ENCODE results near the gene RNFT2. TPM values are rescaled to one million over a fixed set of nuclear protein-coding genes. Genes with fewer than 3 reads are reported as not detected.
"Not testable (repeated sequence)": the region's sequence is repeated elsewhere in the genome, so short reads cannot be mapped to it uniquely, and the experiment has no call there.

Gene RNFT2
- total RNA-seq, 4 donors from 2014 or later: 0.26 to 0.38 TPM; not detected in 2

DNA sequence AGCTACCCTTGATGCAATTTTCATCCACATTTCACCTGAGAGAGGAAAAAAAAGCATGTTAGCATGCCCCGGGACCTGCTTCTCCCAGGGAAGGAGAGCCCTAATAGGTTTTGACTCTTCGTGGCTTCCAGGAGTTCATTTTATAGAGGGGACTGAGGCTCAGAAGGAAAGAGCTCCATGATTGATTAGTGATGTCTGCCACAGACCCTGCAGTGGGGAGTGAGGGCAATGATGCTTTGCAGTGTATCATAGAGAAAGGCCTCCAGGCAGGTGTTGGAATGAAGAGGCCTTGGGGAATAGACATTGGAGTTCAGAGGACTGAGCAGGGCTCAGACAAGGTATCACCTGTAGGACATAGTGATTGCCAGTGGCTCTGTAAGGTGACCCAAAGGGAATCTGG is 41.5 kb downstream of the RNFT2 start:
- H3K4me1 ChIP-seq: no peaks in the 10 kb centered on the region
- no peak overlapping the region for H3K4me3 ChIP-seq
- intact Hi-C loops (cut with DNase I): no loop called here
- no peaks in the 10 kb centered on the region for H3K36me3 ChIP-seq
- H3K27me3 ChIP-seq: no peaks in the 10 kb centered on the region
- no peak for DNase-seq
- TF ChIP-seq CTCF (IDR thresholded peaks at IDR 0.05) (no peak), POLR2A (IDR thresholded peaks at IDR 0.05) (no peak)
- no peak overlapping the region for H3K27ac ChIP-seq
- no peaks in the 10 kb centered on the region for H3K9me3 ChIP-seq
- WGBS, 2 donors: 89 to 90% methylated on average over 2 of the region's 2 CpGs

GRCh38 chr12:116780942-116781341 is 42.8 kb downstream of the RNFT2 start:
- Histone ChIP-seq H3K9me3 (no peaks in the 10 kb centered on the region), H3K36me3 (no peaks in the 10 kb centered on the region), H3K27ac (no peak overlapping the region), H3K27me3 (no peaks in the 10 kb centered on the region), H3K4me1 (no peaks in the 10 kb centered on the region), H3K4me3 (no peak overlapping the region)
- DNase-seq: no peak
- WGBS, 2 donors: 75 to 88% methylated on average over 4 of the region's 4 CpGs
- intact Hi-C loops (cut with DNase I): no loop called here
- no peak for TF ChIP-seq POLR2A (IDR thresholded peaks at IDR 0.05)
- TF ChIP-seq CTCF (IDR thresholded peaks at IDR 0.05): no peak

DNA sequence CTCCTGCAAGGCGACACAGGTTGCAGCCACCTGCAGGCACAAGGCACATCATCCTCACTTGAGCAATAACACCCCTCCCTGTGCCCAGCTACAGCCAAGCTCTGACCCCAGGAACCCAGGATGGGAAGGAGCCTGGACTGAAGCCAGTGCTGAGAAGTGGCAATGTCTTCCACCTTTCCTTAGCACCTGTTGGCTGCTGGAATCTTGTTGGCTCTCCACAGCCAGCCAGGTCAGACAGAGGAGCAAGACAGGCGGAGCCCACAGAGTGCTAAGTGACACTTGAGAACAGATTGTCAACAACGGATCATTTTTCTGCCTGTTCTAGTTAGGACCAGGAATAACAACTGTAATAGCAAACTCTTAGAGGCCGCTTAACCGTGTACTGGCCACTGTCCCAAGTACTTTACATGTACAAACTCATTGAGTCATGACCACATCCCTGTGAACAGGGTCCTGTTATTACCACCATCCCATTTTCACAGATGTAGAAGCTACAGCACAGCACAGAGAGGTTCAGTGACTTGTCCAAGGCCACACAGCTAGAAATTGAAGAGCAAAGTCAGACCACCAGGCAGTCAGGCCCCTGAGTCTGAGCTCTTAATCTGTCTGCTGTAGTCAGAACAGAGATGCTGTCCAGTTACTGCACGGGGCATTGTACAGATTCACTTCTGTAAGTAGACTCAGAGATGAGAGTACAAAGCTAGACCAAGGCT is 45.6 kb downstream of the RNFT2 start:
- no peak for DNase-seq
- TF ChIP-seq POLR2A (IDR thresholded peaks at IDR 0.05) (no peak), CTCF (IDR thresholded peaks at IDR 0.05) (no peak)
- WGBS, 2 donors: 66 to 78% methylated on average over 4 of the region's 6 CpGs

DNA sequence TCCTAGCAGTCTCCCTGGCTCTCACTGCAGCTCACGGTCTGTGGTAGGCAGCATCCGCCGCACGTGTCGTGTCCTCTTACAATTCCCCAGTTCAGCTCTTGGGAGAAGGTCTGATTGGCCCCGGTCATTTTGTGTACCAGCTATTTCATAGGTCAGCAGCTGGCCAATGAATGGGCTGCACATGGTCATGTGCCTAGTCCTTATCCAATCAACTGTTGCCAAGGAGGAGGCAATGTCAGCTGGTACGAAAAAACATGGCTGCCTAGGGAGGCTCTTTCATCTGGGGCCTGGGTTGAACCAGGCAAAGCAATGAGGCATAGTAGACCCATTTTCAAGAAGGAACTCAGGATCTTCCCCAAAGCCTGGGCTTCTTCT is 46.1 kb downstream of the RNFT2 start:
- H3K9me3 ChIP-seq: no peaks in the 10 kb centered on the region
- no peak for DNase-seq
- H3K27me3 ChIP-seq: no peaks in the 10 kb centered on the region
- no peak for TF ChIP-seq POLR2A (IDR thresholded peaks at IDR 0.05)
- TF ChIP-seq CTCF (IDR thresholded peaks at IDR 0.05): no peak
- WGBS, 2 donors: 97 to 98% methylated on average over 6 to 7 of the region's 7 CpGs
- H3K36me3 ChIP-seq: no peaks in the 10 kb centered on the region
- no peak overlapping the region for H3K4me3 ChIP-seq
- no peaks in the 10 kb centered on the region for H3K4me1 ChIP-seq
- H3K27ac ChIP-seq: no peak overlapping the region
- intact Hi-C loops (cut with DNase I): no loop called here

More for the DNA sequence above, 45.6 kb downstream of the RNFT2 start:
- intact Hi-C loops (cut with DNase I): no loop called here
- no peak overlapping the region for H3K4me3 ChIP-seq
- no peaks in the 10 kb centered on the region for H3K36me3 ChIP-seq
- H3K4me1 ChIP-seq: no peaks in the 10 kb centered on the region
- no peaks in the 10 kb centered on the region for H3K27me3 ChIP-seq
- no peak overlapping the region for H3K27ac ChIP-seq
- no peaks in the 10 kb centered on the region for H3K9me3 ChIP-seq

DNA sequence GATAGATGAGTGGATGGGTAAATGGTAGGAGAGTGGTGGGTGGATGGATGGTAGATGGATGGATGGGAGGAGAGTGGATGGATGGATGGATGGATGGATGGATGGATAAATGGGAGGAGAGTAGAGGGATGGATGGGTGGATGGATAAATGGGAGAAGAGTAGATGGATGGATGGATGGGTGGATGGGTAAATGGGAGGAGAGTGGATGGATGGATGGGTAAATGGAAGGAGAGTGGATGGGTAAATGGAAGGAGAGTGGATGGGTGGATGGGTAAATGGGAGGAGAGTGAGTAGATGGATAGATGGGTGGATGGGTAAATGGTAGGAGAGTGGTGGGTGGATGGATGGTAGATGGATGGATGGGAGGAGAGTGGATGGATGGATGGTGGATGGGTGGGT is 51.4 kb downstream of the RNFT2 start:
- H3K4me1 ChIP-seq; H3K27me3 ChIP-seq; intact Hi-C loops (cut with DNase I); H3K4me3 ChIP-seq; H3K36me3 ChIP-seq; H3K27ac ChIP-seq; DNase-seq; H3K9me3 ChIP-seq: not testable (repeated sequence)

DNA sequence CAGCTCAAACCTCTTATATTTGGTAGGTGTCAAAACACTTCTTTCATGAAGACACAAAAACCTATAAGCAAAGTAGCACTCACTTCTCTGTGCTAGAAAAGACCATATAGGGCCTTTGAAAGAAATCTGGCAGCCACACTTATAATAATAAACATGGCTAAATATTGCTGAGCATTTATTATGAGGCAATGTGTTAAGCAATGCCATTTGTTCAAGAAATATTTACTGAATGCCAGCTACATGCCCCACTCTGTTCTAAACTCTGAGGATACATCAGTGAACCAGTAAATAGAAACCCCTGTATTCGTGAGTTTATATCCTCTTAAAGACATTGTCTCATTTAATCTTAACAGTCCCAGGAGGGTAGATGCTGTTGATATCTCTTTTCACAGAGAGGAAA is 52.0 kb downstream of the RNFT2 start:
- H3K4me1 ChIP-seq: no peaks in the 10 kb centered on the region
- H3K27ac ChIP-seq: no peak overlapping the region
- H3K9me3 ChIP-seq: no peaks in the 10 kb centered on the region
- no peak for TF ChIP-seq CTCF (IDR thresholded peaks at IDR 0.05)
- no peak for DNase-seq
- H3K4me3 ChIP-seq: no peak overlapping the region
- intact Hi-C loops (cut with DNase I): no loop called here
- 60 to 63% methylated on average over 1 of the region's 1 CpG for WGBS, 2 donors
- no peaks in the 10 kb centered on the region for H3K27me3 ChIP-seq
- no peaks in the 10 kb centered on the region for H3K36me3 ChIP-seq

All from esophagus squamous epithelium (tissue), 5 donors.